Muscle of back (tissue), 11 donors: Measurements from ENCODE around the gene SLC26A11. TPM values are rescaled to one million over a fixed set of nuclear protein-coding genes. Genes with fewer than 3 reads are reported as not detected.
"Not testable (repeated sequence)": the region's sequence is repeated elsewhere in the genome, so short reads cannot be mapped to it uniquely, and the experiment has no call there.

Source experiments
- DNase-seq, 3 donors: peaks; one replicate each; pipeline versions ENCODE4 v3.0.0 to v3.0.0-alpha.2; 2013
- polyA plus RNA-seq, 10 donors: library from polyadenylated mRNA; unstranded; fragments of 120-200 nt; gene quantifications; one replicate each; pipeline ENCODE4 v1.2.1, GENCODE V29; 2013; ENCODE audit not compliant: insufficient read length in 10 of 10

SLC26A11 gene
- polyA plus RNA-seq, 10 donors, result 7.3 to 12.6 (median 9.2) TPM

GRCh38 chr17:80260791-80261158 is 40.5 kb downstream of the SLC26A11 start, which contains the start of gene RNF213:
TSS of gene RNF213 (plus strand) at chr17:80260852. CDS start at chr17:80263682, 2,830 bp downstream.
- DNase-seq, result peak in 2 of 3 donors; percentile 35 to 63

GRCh38 chr17:80261159-80261894 is 41.1 kb downstream of the SLC26A11 start:
- DNase-seq, result peak; percentile 43 to 69 (median 46)

- no peak for DNase-seq
These were observed 41.7 kb downstream of the SLC26A11 start for GRCh38 chr17:80261895-80262279.

- no peak for DNase-seq
These were observed 42.1 kb downstream of the SLC26A11 start for GRCh38 chr17:80262291-80262690.

GRCh38 chr17:80262775-80263244 is 42.6 kb downstream of the SLC26A11 start:
- no peak for DNase-seq

GRCh38 chr17:80263253-80264204 is 43.3 kb downstream of the SLC26A11 start:
- DNase-seq, result peak; percentile 81 to 94 (median 87)

- no peak for DNase-seq
These were observed 44.2 kb downstream of the SLC26A11 start for GRCh38 chr17:80264205-80265075.

GRCh38 chr17:80265205-80266068 is 45.2 kb downstream of the SLC26A11 start:
- no peak for DNase-seq

- DNase-seq, result no peak
These were observed 47.2 kb downstream of the SLC26A11 start for GRCh38 chr17:80267391-80267790.

GRCh38 chr17:80268427-80268826 is 48.2 kb downstream of the SLC26A11 start:
- DNase-seq, result no peak

GRCh38 chr17:80269405-80269807 is 49.2 kb downstream of the SLC26A11 start:
- DNase-seq, result no peak

- DNase-seq, result no peak
These were observed 49.9 kb downstream of the SLC26A11 start for GRCh38 chr17:80270104-80270503.

- no peak for DNase-seq
These were observed 50.6 kb downstream of the SLC26A11 start for GRCh38 chr17:80270836-80271235.

GRCh38 chr17:80272366-80272765 is 52.1 kb downstream of the SLC26A11 start:
- DNase-seq, result no peak

GRCh38 chr17:80274331-80274730 is 54.1 kb downstream of the SLC26A11 start:
- DNase-seq, result no peak

- DNase-seq, result no peak
These were observed 54.7 kb downstream of the SLC26A11 start for GRCh38 chr17:80274871-80275449.

GRCh38 chr17:80275857-80276256 is 55.6 kb downstream of the SLC26A11 start:
- DNase-seq, result not testable (repeated sequence)

GRCh38 chr17:80277751-80278671 is 57.8 kb downstream of the SLC26A11 start:
- no peak for DNase-seq

- DNase-seq, result no peak
These were observed 59.7 kb downstream of the SLC26A11 start for GRCh38 chr17:80279895-80280294.
